RWPE2 (cell line): ENCODE measurements around the gene UHMK1.

ENCODE experiments used
- ATAC-seq: fragments of 200-7000 bp; cut with Tn5 transposase; 3 replicates; pipeline ENCODE4 v1.9.1; 2021; ENCODE audit warnings: low read depth
- DNase-seq: peaks from one replicate; pipeline ENCODE4 v3.0.0-alpha.2; 2020; ENCODE audit warnings: low spot score
- H3K27ac ChIP-seq: fragments of 450-650 bp; 2 replicates; pipeline ENCODE4 v1.5.1; 2017; ENCODE audit warnings: mild to moderate bottlenecking; ENCODE audit not compliant: poor library complexity, severe bottlenecking
- H3K27me3 ChIP-seq: fragments of 250-450 bp; sonication (Bioruptor Pico); 2 replicates; pipeline ENCODE4 v1.5.1; 2021; ENCODE audit warnings: mild to moderate bottlenecking, moderate library complexity; ENCODE audit not compliant: insufficient read depth, poor library complexity, severe bottlenecking
- H3K36me3 ChIP-seq: fragments of 250-450 bp; sonication (Bioruptor Pico); 2 replicates; pipeline ENCODE4 v1.5.1; 2020; ENCODE audit warnings: low read depth, mild to moderate bottlenecking, moderate library complexity
- H3K4me1 ChIP-seq: fragments of 250-450 bp; sonication (Bioruptor Pico); 2 replicates; pipeline ENCODE4 v1.5.1; 2021; ENCODE audit warnings: mild to moderate bottlenecking, moderate library complexity; ENCODE audit not compliant: insufficient read depth, poor library complexity, severe bottlenecking
- H3K4me3 ChIP-seq: fragments of 250-450 bp; sonication (Bioruptor Pico); 2 replicates; pipeline ENCODE4 v1.5.1; 2021; ENCODE audit warnings: mild to moderate bottlenecking, moderate library complexity; ENCODE audit not compliant: severe bottlenecking
- H3K9me3 ChIP-seq: fragments of 250-450 bp; sonication (Bioruptor Pico); 2 replicates; pipeline ENCODE4 v1.5.1; 2021; ENCODE audit warnings: mild to moderate bottlenecking, moderate library complexity; ENCODE audit not compliant: severe bottlenecking
- CTCF ChIP-seq: fragments of 450-650 bp; IDR thresholded peaks from one replicate; pipeline ENCODE4 v1.5.1; 2017; ENCODE audit warnings: mild to moderate bottlenecking, moderate library complexity; ENCODE audit not compliant: poor library complexity, severe bottlenecking

The UHMK1 gene

GRCh38 chr1:162466797-162467196, 30.8 kb upstream of the UHMK1 start:
- Histone ChIP-seq H3K4me3 (no peak overlapping the region), H3K27ac (no peak overlapping the region), H3K36me3 (no peaks in the 10 kb centered on the region), H3K4me1 (no peaks in the 10 kb centered on the region), H3K27me3 (no peaks in the 10 kb centered on the region), H3K9me3 (no peaks in the 10 kb centered on the region)
- no peak for DNase-seq
- ATAC-seq, result no peak
- no peak for TF ChIP-seq CTCF

- no peaks in the 10 kb centered on the region for H3K36me3 ChIP-seq
- no peaks in the 10 kb centered on the region for H3K4me1 ChIP-seq
- no peak overlapping the region for H3K27ac ChIP-seq
- no peaks in the 10 kb centered on the region for H3K27me3 ChIP-seq
- no peak for TF ChIP-seq CTCF
- no peak overlapping the region for H3K4me3 ChIP-seq
- DNase-seq, result no peak
- H3K9me3 ChIP-seq, result no peaks in the 10 kb centered on the region
- no peak for ATAC-seq
Measured at GRCh38 chr1:162470216-162470615, 27.4 kb upstream of the UHMK1 start.

GRCh38 chr1:162471290-162471853, 26.2 kb upstream of the UHMK1 start:
- Histone ChIP-seq H3K36me3 (no peaks in the 10 kb centered on the region), H3K4me1 (no peaks in the 10 kb centered on the region), H3K9me3 (no peaks in the 10 kb centered on the region), H3K27me3 (no peaks in the 10 kb centered on the region), H3K27ac (no peak overlapping the region), H3K4me3 (no peak overlapping the region)
- TF ChIP-seq CTCF, result no peak
- ATAC-seq (no peak), DNase-seq (no peak)

- ATAC-seq (no peak), DNase-seq (no peak)
- Histone ChIP-seq H3K4me1 (no peaks in the 10 kb centered on the region), H3K27me3 (no peaks in the 10 kb centered on the region), H3K27ac (no peak overlapping the region), H3K9me3 (no peaks in the 10 kb centered on the region), H3K36me3 (no peaks in the 10 kb centered on the region), H3K4me3 (no peak overlapping the region)
- no peak for TF ChIP-seq CTCF
Measured at GRCh38 chr1:162475089-162475488, 22.5 kb upstream of the UHMK1 start.

GRCh38 chr1:162475539-162476185, 22.0 kb upstream of the UHMK1 start:
- Histone ChIP-seq H3K36me3 (no peaks in the 10 kb centered on the region), H3K27ac (no peak overlapping the region), H3K9me3 (no peaks in the 10 kb centered on the region), H3K27me3 (no peaks in the 10 kb centered on the region), H3K4me3 (no peak overlapping the region), H3K4me1 (no peaks in the 10 kb centered on the region)
- DNase-seq (no peak), ATAC-seq (no peak)
- no peak for TF ChIP-seq CTCF
